ENCODE results near the gene ARHGAP42.

- TF ChIP-seq POLR2AphosphoS5 (IDR thresholded peaks at IDR 0.05; ENCODE audit: low read depth, low read length) (no peak), POLR2A (IDR thresholded peaks at IDR 0.05; ENCODE audit: low read depth, low read length) (no peak), TAF1 (IDR thresholded peaks at IDR 0.05; ENCODE audit: low read depth, low read length) (no peak), SPI1 (IDR thresholded peaks at IDR 0.05; ENCODE audit: low read depth, low read length) (no peak), PAX5 (IDR thresholded peaks at IDR 0.05; ENCODE audit: insufficient read depth, low read length, severe bottlenecking) (no peak)
Measured at GRCh38 chr11:100980156-100980555, 293.1 kb downstream of the ARHGAP42 start.
